SK-N-DZ (cell line): ENCODE results near the gene SLC35G3.
"Not testable (repeated sequence)": the region's sequence is repeated elsewhere in the genome, so short reads cannot be mapped to it uniquely, and the experiment has no call there.

Experiments
- DNase-seq: peaks from one replicate; pipeline ENCODE4 v3.0.0-alpha.2; 2015; ENCODE audit warnings: low spot score

Gene SLC35G3

GRCh38 chr17:35164716-35165115 is 29.5 kb downstream of the SLC35G3 start:
- DNase-seq = no peak

GRCh38 chr17:35163886-35164285 is 30.3 kb downstream of the SLC35G3 start:
- no peak for DNase-seq

- no peak for DNase-seq
Measured at GRCh38 chr17:35162755-35163154, 31.4 kb downstream of the SLC35G3 start.

GRCh38 chr17:35161281-35161761 is 32.9 kb downstream of the SLC35G3 start:
- no peak for DNase-seq

GRCh38 chr17:35160354-35161201 is 33.6 kb downstream of the SLC35G3 start:
- no peak for DNase-seq

- DNase-seq = no peak
Measured at GRCh38 chr17:35159940-35160339, 34.3 kb downstream of the SLC35G3 start.

GRCh38 chr17:35155246-35155645 is 38.9 kb downstream of the SLC35G3 start:
- DNase-seq = no peak

GRCh38 chr17:35154196-35155165 is 39.7 kb downstream of the SLC35G3 start:
- DNase-seq = no peak

GRCh38 chr17:35152421-35153140 is 41.6 kb downstream of the SLC35G3 start:
- DNase-seq = no peak

- DNase-seq = not testable (repeated sequence)
Measured at GRCh38 chr17:35151080-35151479, 43.1 kb downstream of the SLC35G3 start.

- no peak for DNase-seq
Measured at GRCh38 chr17:35149941-35150340, 44.3 kb downstream of the SLC35G3 start.

GRCh38 chr17:35148144-35148543 is 46.0 kb downstream of the SLC35G3 start:
- DNase-seq = no peak

- no peak for DNase-seq
Measured at GRCh38 chr17:35147375-35147905, 46.8 kb downstream of the SLC35G3 start, which contains the start of gene UNC45B. UNC45B (plus strand) TSS chr17:35147817; CDS start chr17:35148264, 447 bp downstream.

- no peak for DNase-seq
Measured at GRCh38 chr17:35146214-35146833, 47.9 kb downstream of the SLC35G3 start.

GRCh38 chr17:35144840-35145239 is 49.4 kb downstream of the SLC35G3 start:
- DNase-seq = no peak
